GM08714 (cell line): ENCODE results near the gene CTU2.

ENCODE experiments used
- H3K4me3 ChIP-seq: fragments of 200-500 bp; sonication (Bioruptor generic); 2 replicates; pipeline ENCODE4 v1.5.1; 2014; ENCODE audit warnings: mild to moderate bottlenecking, low read length, inconsistent platforms
- ZNF274 ChIP-seq: IDR thresholded peaks from 2 replicates; pipeline ENCODE4 v1.6.1; 2012; ENCODE audit warnings: mild to moderate bottlenecking, low read depth, low read length

The CTU2 gene

GRCh38 chr16:88673716-88674379 is 32.5 kb upstream of the CTU2 start:
- H3K4me3 ChIP-seq, result no peak overlapping the region
- TF ChIP-seq ZNF274, result no peak

GRCh38 chr16:88676502-88677242 is 29.6 kb upstream of the CTU2 start:
- no peak overlapping the region for H3K4me3 ChIP-seq
- no peak for TF ChIP-seq ZNF274

GRCh38 chr16:88677721-88678120 is 28.6 kb upstream of the CTU2 start:
- no peak for TF ChIP-seq ZNF274
- H3K4me3 ChIP-seq, result no peak overlapping the region

GRCh38 chr16:88678224-88678979 is 27.9 kb upstream of the CTU2 start:
- no peak overlapping the region for H3K4me3 ChIP-seq
- TF ChIP-seq ZNF274, result no peak

GRCh38 chr16:88680554-88681083 is 25.7 kb upstream of the CTU2 start:
- no peak for TF ChIP-seq ZNF274
- H3K4me3 ChIP-seq, result no peak overlapping the region

GRCh38 chr16:88681084-88681680 is 25.1 kb upstream of the CTU2 start:
- no peak for TF ChIP-seq ZNF274
- peak overlapping the region; percentile 2; the same call in 1 of the 2 replicates for H3K4me3 ChIP-seq

GRCh38 chr16:88681709-88682451 is 24.4 kb upstream of the CTU2 start:
- peak overlapping the region; percentile 2; the same call in 1 of the 2 replicates for H3K4me3 ChIP-seq
- no peak for TF ChIP-seq ZNF274

GRCh38 chr16:88684569-88685155 is 21.6 kb upstream of the CTU2 start:
- H3K4me3 ChIP-seq, result no peak overlapping the region
- no peak for TF ChIP-seq ZNF274

- H3K4me3 ChIP-seq, result peak overlapping the region; percentile 72
- TF ChIP-seq ZNF274, result no peak
These were observed 20.9 kb upstream of the CTU2 start for GRCh38 chr16:88685156-88686061.

- no peak for TF ChIP-seq ZNF274
- peak overlapping the region; percentile 72 for H3K4me3 ChIP-seq
These were observed 20.3 kb upstream of the CTU2 start for GRCh38 chr16:88686062-88686438.

GRCh38 chr16:88686439-88687253 is 19.7 kb upstream of the CTU2 start, which contains the start of gene SNAI3:
Gene SNAI3 (minus strand): TSS chr16:88686507. CDS start chr16:88686406, 101 bp downstream.
- no peak for TF ChIP-seq ZNF274
- H3K4me3 ChIP-seq, result peak within 1 kb of the TSS; percentile 72
